Stimulated activated CD8-positive, alpha-beta memory T cell treated with anti-CD3 and anti-CD28 coated beads, Interleukin-12 subunit alpha, Interleukin-12 subunit beta, amount 100 ng/mL, for 4 hours (primary cell): ENCODE measurements around the gene TMPRSS4.
A peak's percentile ranks its signal among the peaks of the same experiment; 100 is the strongest.

Experiments used
- DNase-seq: peaks from one replicate; pipeline ENCODE4 v3.0.0-alpha.2; 2020; ENCODE audit warnings: low read depth

TMPRSS4 gene, protein sequence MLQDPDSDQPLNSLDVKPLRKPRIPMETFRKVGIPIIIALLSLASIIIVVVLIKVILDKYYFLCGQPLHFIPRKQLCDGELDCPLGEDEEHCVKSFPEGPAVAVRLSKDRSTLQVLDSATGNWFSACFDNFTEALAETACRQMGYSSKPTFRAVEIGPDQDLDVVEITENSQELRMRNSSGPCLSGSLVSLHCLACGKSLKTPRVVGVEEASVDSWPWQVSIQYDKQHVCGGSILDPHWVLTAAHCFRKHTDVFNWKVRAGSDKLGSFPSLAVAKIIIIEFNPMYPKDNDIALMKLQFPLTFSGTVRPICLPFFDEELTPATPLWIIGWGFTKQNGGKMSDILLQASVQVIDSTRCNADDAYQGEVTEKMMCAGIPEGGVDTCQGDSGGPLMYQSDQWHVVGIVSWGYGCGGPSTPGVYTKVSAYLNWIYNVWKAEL

DNA sequence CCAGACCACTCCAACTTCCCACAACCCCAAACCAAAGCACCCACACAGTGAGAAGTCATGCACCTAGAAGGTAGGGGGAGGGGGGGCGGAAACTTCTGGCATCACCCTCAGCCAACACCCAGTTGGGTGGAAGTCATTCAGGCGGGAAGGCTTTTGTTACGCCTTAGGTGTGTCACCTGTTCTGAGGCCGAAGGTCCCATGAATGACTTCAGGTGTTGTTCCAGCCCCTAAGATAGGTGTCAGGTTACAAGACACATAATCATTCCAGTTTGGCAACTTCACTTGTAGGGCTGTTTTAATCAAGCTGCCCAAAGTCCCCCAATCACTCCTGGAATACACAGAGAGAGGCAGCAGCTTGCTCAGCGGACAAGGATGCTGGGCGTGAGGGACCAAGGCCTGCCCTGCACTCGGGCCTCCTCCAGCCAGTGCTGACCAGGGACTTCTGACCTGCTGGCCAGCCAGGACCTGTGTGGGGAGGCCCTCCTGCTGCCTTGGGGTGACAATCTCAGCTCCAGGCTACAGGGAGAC is at the start of gene TMPRSS4:
Gene TMPRSS4, plus strand, starts transcription at position 325 of the 528 bp plus-strand sequence. CDS start 225 bp downstream, outside the sequence.
- DNase-seq: no peak

DNA sequence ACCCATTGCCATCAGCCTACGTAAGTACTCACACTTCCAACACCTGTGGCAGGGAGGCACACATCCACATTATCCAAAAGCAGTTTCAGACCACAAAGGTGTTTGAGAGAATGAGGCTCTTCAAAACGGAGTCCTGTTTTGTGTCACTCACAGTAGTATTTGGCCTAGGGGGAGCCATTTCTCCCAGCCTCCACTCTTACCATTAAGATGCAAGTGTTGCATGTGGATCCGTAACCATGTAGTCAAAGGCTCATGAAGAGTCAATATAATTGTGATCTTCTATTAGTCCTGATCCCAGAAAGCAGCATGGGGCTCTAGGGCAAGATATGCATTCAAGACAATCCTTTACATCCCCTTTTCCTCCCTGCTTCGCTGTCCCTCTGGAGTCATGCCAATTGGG is 49.2 kb upstream of the TMPRSS4 start:
- DNase-seq: no peak

DNA sequence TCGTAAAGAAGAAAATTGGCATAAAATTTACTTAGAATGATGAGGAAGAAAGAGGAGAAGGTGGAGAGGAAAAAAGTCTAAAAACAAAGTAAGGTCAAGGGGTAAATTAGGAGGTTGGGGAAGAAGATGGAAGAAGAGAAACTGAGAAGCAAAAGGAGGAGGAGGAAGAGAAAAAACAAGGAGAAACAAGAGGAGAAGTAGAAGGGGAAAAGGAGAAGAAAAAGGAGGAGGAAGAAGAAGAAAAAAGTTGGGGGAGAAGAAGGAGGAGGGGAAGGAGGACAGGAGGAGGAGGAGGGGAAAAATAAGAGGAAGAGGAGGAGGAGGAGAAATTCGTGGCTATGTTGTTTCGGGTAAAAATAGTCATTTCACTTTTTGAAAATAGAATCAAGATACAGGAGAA is 48.3 kb upstream of the TMPRSS4 start:
- DNase-seq: no peak

DNA sequence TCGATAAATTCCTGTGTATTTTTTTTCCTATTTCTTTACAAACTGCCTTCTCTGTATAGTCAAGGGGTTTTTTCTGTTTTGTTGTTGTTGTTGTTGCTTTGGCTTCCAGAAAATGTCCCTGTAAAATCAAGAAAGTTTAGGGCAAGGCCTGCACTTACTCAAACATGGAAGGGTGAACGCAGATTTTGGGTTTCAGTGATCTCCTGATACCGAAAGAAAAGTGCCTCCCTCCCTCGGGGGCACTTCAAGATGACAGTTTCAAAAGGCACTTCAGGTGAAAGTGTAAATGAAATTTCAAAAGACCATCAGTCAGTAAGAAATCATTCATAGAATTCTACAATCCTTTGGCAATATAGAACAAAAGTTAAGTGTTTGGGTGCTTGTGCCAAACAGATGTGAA is 43.4 kb upstream of the TMPRSS4 start:
- DNase-seq: no peak

DNA sequence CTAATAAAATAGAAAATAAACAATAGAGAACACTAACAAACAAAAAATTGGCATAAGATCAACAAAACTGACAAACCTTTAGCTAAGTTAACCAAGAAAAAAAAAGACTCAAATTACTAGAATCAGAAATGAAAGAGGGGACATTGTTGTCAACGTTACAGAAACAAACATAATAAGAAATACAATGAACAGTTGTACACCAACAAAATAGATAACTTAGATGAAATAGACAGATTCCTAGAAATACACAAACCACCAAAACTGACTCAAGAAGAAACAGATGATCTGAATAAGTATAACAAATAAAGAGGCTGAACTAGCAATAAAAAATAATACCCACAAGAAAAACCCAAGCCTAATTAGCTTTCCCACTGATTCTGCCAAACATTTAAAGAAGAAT is 34.7 kb upstream of the TMPRSS4 start:
- DNase-seq: no peak

DNA sequence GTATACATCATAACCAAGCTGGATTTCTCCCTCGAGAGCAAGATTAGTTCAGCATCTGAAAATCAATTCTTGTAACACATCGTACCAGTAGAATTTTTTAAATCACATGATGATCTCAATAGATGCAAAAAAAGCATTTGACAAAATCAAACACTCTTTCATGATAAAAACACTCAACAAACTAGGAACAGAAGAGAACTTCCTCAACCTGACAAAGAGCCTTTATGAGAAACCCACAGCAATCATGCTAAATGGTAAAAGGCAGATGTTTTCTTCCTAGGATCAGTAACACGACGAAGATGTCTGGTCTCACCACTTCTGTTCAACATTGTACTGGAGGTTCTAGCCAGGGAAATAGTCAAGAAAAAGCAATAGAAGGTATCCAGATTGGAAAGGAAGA is 34.1 kb upstream of the TMPRSS4 start:
- DNase-seq: no peak

DNA sequence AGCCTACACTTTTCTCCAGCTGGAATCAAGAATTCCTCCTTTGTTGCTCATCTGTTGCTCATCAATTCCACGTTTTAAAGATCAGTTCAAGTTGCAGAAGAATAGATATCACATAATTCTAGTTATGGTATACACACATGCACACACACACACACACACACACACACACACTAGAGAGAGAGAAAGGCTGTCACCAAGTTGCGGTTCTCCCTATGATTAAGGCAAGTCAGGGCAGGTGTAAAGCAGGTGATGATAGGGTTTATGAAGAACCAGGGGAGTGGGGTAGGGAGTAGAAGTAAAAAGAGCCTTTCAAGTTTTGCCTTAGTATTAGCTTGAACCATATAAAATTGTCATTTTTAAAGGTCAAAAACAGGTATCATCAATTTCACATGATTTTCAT is 31.7 kb upstream of the TMPRSS4 start:
- DNase-seq: no peak

DNA sequence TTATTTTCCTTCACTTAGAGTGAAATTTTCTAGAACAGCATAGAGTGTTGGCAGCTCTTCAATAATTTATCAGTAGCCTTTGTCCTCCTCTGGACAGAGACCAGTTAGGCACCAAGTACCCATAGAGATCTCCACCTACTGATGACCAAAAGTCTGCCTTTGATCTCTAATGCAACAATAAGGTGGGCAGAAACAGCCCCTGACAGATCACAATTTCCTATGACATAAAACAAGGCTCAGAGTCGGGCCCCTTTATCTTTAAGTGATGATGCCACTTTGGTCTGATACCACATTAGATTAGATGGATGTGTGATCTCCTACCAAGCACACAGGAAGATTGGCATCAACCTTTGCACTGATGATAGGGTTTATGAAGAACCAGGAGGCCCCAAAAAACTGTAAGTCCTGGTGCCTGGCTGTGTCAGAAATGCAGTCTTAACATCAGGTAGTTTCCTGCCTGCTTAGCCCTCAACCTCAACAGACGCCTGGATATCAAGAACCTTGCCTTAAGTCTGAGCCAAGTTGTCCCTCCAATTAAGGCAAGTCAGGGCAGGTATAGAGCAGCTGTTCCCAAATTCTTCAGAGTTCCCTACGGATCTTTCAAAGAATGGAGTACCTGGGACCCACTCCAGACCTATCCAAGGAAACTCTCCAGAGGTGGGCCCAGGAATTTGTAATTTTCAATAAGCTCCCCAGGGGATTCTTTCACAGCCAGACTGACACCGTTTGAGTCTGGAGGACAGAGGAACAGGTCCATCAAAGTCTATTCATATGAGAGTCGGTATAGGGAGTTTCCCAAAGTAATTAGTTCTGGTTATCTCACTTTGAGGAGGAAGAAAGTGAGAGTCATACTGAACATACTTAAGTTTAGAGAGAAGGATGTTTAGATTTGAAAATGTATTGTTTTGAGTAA is 30.6 kb upstream of the TMPRSS4 start:
- DNase-seq: no peak

DNA sequence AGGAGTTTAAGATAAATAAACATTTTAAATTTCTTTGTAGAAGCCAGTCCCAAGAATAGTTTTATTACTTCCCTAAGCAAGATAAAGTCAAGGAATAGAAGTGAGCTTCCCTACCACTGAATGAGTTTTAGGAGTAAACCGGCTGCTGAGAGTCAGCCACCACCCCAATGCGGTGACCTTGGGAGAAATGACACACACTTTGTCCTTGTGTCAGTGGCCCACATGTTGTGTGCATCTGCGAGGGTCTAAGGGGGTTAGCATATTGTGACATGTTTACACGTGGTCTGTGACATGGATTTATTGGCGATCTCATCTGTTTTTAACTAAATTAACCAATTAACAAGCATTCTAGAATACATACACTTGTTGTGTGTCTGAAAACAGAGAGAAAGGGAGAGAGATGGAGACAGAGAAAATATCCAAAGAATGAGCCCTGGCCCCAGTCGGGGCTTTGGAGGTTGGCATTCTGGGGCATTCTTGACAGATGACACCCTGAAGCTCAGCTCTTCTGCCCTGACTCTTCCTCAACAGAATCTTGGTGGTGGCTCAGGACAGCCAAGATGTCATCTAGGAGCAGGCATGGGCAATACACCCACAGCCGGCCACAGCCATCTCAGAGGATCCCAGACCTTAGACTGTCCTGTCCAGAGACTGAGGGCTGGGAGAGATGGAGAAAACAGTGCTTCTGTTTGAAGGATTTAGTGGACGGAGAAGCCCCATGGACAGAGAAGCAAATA is 29.7 kb upstream of the TMPRSS4 start:
- DNase-seq: no peak

DNA sequence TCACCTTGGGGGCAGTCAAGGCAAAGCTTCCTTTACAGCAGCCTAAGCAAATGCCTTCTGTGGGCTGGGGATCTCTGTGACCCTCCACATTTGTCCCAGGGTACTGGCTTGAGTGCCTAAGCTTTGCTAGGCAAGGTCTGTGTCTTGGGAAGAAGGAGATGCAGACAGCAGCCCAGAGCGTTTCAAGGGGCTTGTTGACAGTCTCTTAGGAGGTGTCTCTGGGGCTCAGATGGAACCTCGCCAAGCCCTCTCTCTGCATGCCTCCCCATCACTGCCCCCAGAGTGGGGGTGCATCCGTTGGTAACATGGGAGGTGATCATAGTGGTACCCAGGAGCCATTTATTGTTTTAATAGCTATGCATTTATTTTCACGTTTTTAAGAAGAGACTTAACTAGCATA is 29.1 kb upstream of the TMPRSS4 start:
- DNase-seq: no peak

DNA sequence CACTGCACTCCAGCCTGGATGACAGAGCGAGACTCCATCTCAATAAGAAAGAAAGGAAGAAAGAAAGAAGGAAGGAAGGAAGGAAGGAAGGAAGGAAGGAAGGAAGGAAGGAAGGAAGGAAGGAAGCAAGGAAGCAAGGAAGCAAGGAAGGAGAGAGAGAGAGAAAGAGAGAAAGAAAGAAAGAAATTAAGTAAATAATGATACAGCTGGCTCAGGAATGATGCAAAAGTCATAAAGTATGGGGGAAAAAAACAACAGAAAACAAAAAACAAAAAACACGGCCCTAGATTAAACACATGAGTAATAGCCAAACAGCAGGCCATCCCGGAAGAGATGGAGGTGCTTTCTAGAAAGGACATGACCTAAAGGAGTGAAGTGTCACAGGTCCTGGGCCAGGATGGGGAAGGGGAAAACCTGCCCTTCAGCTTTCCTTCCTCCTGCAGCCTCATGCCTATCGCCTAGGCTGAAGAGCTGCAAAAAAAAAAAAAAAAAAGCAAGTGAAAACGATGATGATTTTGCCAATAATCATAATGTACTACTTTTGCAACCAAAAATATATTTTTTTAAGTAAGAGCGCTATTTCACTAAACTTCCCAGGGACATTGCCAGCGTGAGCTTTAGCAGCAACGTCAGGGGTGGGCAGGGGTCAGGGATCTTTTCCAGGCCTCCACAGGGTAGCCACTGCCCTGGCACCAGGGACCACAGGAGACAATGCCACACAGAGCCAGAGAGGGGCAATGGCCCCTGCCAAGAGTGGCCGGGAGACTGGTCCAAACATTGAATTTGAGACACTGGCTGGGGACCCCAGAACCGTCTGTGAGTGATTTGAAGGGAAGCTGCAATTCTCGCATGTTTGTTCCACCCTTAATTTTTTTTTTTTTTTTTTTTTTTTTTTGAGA is 28.2 kb upstream of the TMPRSS4 start:
- no peak for DNase-seq

DNA sequence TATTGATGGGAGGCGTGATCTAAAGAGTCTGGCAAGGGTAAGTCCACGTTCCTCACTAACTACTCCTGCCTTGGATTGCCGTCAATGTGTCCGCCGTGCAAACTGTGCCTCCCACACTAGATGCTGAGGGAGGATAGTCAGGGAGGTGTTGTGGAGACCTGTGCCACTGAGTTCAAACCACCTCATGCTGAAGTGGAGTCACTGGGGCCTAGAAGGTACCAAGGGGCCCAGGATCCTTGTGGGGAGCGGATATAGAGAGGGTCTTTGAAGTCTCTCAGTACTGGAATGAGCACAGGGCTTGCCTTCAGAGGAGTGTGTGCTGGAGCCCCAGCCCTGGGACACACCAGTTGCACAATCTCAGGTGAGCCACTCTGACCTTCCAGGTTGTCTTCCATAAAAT is 27.1 kb upstream of the TMPRSS4 start:
- no peak for DNase-seq

DNA sequence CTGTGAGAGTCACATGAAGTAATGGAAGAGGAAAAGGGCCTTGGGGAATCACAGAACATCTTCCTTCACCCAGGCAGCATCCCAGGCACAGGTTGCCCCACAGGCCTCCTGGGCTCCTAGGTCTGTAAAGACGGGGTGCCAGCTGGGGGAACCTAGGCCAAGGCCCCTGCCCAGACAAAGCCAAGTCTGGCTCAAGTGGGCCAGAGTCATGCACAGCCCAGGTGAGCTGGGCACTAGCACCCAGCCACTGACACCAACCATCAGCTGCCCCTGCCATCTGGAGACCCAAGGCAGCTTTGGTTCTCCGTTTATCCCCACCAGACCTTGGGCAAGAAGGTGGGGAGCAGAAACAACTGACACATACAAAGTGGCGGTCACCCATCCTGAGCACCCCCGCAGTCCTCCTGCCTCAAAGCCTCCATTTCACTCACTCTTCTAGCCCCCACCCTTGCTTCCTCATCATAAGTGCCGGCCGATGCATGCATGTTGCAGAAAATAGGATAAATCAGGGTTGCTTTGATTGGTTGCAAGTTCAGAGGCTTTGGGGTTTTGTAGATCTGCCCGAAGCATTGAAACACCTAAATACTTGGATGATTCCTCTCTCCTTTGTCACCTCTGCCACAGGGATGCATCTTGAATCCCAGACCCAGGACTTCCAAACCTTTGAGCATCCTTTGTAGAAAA is 26.5 kb upstream of the TMPRSS4 start:
- no peak for DNase-seq

DNA sequence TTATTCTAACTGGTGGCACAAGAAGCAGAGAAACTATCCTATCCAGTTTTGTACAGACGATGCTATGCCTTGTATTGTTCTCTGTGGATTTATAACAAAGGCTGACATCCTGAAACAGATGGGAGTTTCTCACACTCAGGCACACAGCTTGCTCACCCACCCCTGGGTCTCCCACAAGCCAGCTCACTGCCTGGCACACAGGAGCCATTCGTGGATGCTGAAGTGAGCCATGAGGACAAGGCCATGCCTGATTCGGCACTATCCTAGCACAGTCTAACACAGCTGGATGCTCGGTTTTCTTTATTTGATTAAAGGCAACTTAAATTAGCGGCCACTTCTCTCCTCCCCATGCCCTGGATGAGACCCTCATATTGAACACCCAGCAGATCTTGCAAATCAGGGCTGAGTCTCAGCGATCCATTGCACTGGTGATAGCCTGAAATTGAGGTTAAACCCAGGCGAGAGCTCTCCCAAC is 25.7 kb upstream of the TMPRSS4 start:
- no peak for DNase-seq

DNA sequence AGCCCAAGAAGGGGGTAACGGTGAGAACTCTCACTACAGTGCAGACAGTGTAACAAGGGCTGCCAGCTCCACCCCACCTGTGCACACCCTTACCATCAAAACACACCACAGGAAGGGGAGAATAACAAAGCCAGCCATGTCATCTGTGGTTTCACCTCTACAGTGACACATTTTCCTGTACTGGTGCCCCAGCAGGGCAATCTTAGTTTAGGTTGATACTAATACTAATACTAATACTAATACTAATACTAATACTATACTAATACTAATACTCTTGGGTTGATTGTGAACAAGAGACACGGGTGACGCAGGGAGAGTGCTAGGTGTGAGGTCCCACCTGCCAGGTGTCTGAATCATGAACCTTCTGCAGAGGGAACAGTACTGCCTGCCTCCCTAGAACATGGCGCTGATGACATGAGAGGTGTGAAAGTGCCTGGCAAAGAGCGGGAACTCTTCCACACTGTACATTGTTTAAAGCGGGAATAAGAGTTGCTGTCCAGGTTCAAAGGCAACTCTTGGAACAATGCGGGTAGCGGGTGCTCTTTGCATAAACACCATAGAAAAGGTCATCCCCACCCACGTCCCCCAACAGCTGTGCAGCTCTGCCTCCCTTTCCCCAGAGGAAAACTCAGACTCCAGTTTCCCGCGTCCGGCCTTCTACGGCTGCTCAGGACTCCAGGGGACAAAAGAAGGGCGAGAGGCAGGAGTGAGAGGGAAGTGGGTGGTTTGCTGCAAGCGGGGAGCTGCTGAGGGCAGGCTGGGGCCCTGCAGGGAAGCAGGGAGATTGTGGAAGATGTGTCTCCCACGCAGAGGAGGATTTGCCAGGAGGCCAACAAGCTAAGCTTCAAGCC is 25.0 kb upstream of the TMPRSS4 start:
- peak; percentile 27 for DNase-seq

DNA sequence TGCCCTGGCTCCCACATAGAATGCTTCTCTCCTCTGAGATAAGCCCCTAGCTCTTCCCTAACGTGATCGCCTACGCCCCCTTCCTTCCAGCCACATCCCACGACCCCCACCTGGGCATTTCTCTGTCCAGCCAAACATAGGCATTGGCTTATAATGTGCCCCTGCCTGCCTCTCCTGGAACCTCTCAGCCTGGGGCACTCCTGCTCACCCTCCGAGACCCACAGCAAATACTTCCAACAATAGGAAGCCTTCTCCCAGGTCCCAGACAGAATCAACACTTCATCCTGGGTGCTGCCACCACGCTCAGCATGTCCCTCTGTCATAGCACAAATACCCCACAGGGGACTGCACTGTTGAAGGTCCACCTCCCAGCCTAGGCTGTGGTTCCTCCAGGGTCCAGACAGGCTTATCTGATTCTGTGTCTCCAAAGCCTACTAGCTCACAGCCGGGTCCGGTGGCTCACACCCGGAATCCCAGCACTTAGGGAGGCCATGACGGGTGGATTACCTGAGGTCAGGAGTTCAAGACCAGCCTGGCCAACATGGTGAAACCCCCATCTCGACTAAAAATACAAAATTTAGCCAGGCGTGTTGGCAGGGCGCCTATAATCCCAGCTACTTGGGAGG is 24.2 kb upstream of the TMPRSS4 start:
- no peak for DNase-seq

DNA sequence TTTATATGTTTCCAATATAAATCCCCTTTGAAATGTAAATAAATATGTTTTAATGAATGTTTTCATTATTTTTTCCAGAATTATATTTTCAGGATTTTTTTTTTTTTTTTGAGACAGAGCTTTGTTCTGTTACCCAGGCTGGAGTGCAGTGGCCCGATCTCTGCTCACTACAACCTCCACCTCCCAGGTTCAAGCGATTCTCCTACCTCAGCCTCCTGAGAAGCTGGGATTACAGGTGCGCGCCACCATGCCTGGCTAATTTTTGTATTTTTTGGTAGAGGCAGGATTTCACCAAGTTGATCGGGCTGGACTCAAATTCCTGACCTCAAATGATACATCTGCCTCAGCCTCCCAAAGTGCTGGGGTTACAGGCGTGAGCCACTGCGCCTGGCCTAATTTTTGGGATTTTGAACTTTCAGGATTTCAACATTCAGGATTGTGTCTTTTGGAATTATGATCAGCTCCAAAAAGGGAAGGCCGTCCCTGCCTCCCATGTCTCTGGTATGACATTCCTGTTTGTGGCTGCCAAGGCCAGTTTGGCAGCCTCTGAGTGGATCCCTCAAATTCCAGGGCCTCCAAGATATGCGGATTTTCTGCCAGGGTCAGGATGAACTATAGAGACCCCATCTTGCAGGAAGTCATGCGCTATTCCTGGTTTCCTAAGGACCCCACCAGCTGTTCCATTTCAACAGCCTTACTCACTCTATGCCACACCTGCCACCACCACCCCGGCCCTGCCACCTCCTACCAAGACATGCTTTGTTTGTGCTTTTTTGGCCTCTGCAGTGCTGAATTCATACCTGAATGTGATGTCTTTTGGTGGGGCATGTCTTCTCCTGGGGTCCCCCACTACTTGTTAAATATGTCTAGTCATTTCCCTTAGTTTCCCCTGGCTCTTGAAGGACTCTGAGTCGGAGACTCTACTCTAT is 21.9 kb upstream of the TMPRSS4 start:
- DNase-seq: no peak

DNA sequence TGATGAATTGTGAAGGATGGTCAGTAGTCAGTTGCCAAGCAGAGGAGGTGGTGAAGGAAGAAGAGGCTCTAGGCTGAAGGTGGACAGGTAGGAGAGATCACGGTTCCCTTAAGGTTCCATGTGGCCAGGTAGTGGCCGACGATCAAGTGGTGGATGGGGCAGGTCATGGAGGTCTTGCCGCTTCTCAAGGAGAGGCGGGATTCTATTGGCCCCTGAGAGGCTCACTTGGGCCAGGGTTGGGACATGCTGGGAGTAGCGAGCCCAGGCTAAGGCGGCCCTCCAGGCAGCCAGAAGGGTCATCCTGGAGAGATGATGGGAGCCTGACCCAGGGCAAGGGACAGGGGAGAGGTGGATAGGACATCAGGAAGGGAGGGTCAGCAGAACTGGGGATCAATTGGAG is 20.9 kb upstream of the TMPRSS4 start:
- DNase-seq: no peak
